Stimulated activated naive CD4-positive, alpha-beta T cell treated with Interleukin-2 at 50 U/mL for 16 hours (primary cell): ENCODE data around the gene FBXL12.
"Not testable (repeated sequence)": the region's sequence is repeated elsewhere in the genome, so short reads cannot be mapped to it uniquely, and the experiment has no call there.

ENCODE experiments used
- DNase-seq: peaks from one replicate; lab custom pipeline; 2025; lab: John Stamatoyannopoulos, UW

The FBXL12 gene

GRCh38 chr19:9839415-9839814, 20.5 kb upstream of the FBXL12 start:
- DNase-seq = no peak

- no peak for DNase-seq
Observed at GRCh38 chr19:9838324-9838723, 19.4 kb upstream of the FBXL12 start.

GRCh38 chr19:9836021-9836420, 17.1 kb upstream of the FBXL12 start:
- DNase-seq = no peak

- DNase-seq = no peak
Observed at GRCh38 chr19:9835507-9835949, 16.6 kb upstream of the FBXL12 start.

GRCh38 chr19:9834726-9835506, 16.0 kb upstream of the FBXL12 start, which contains the start of gene PIN1:
Gene PIN1 (plus strand): TSS chr19:9835318. CDS start chr19:9835345, 27 bp downstream.
- DNase-seq = peak; percentile 99

- DNase-seq = no peak
Observed at GRCh38 chr19:9834307-9834725, 15.4 kb upstream of the FBXL12 start.

GRCh38 chr19:9828551-9829063, 9.7 kb upstream of the FBXL12 start:
- no peak for DNase-seq

GRCh38 chr19:9827289-9828238, 8.7 kb upstream of the FBXL12 start, which contains the start of gene UBL5:
Gene UBL5 (plus strand): TSS chr19:9827918. CDS start chr19:9828338, 420 bp downstream.
- peak; percentile 85 for DNase-seq

GRCh38 chr19:9823816-9824215, 4.9 kb upstream of the FBXL12 start:
- no peak for DNase-seq

GRCh38 chr19:9820034-9820433, 1.2 kb upstream of the FBXL12 start:
- not testable (repeated sequence) for DNase-seq

GRCh38 chr19:9819596-9819909, 674 bp upstream of the FBXL12 start:
- DNase-seq = no peak

GRCh38 chr19:9818175-9818733, 625 bp downstream of the FBXL12 start:
- no peak for DNase-seq

GRCh38 chr19:9811139-9811538, 7.7 kb downstream of the FBXL12 start:
- DNase-seq = no peak

GRCh38 chr19:9808855-9809824, 9.7 kb downstream of the FBXL12 start:
- DNase-seq = no peak

GRCh38 chr19:9806803-9807202, 12.1 kb downstream of the FBXL12 start:
- DNase-seq = no peak

GRCh38 chr19:9801976-9802375, 16.9 kb downstream of the FBXL12 start:
- no peak for DNase-seq

- no peak for DNase-seq
Observed at GRCh38 chr19:9799162-9799561, 19.7 kb downstream of the FBXL12 start.

GRCh38 chr19:9797871-9798270, 21.0 kb downstream of the FBXL12 start:
- DNase-seq = no peak

- DNase-seq = peak; percentile 80
Observed at GRCh38 chr19:9796113-9796773, 22.6 kb downstream of the FBXL12 start.

GRCh38 chr19:9793071-9793591, 25.7 kb downstream of the FBXL12 start:
- DNase-seq = peak; percentile 69
